SK-N-MC (cell line): Measurements from ENCODE around the gene PDZD2.

ENCODE experiments used
- EZH2 ChIP-seq: fragments of 200-600 bp; sonication (generic); IDR thresholded peaks from one replicate; pipeline ENCODE4 v1.6.1; 2017; ENCODE audit warnings: antibody characterized with exemption
- FOXP2 ChIP-seq: optimal IDR thresholded peaks from 2 replicates; pipeline ENCODE3; 2011; ENCODE audit warnings: mild to moderate bottlenecking, moderate library complexity; ENCODE audit not compliant: insufficient read depth; ENCODE audit errors: extremely low read length, control extremely low read depth
- POLR2AphosphoS5 ChIP-seq: IDR thresholded peaks from 2 replicates; pipeline ENCODE4 v1.6.1; 2012; ENCODE audit warnings: mild to moderate bottlenecking, low read depth, low read length, borderline replicate concordance

DNA sequence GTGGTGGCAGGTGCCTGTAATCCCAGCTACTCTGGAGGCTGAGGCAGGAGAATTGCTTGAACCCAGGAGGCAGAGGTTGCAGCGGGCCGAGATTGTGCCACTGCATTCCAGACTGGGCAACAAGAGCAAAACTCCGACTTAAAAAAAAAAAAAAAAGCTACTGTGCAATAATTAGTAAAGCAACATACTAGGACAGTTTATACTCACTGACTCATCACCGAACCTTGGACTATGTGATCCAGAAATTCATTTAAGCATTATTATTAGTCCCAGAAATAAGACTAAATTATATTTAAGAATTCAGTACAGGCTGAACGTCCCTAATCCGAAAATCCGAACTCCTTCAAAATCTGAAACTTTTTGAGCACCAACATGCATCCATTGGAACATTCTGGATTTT, 497.4 kb downstream of the PDZD2 start:
- TF ChIP-seq POLR2AphosphoS5: no peak
- TF ChIP-seq EZH2: no peak
- TF ChIP-seq FOXP2: no peak
